Fibroblast of mammary gland (primary cell): Measurements from ENCODE around the gene HDHD3.
"Not testable (repeated sequence)": the region's sequence is repeated elsewhere in the genome, so short reads cannot be mapped to it uniquely, and the experiment has no call there.

ENCODE experiments used
- DNase-seq: peaks from one replicate; pipeline ENCODE4 v3.0.0-alpha.2; 2010; ENCODE audit warnings: low read depth
- H3K4me3 ChIP-seq: 2 replicates; pipeline ENCODE4 v1.5.1; 2011; ENCODE audit warnings: low read depth, mild to moderate bottlenecking, low read length, moderate library complexity; ENCODE audit not compliant: control insufficient read depth
- TF ChIP-seq, protein P1 (sequence below): conservative IDR thresholded peaks from 2 replicates; pipeline ENCODE4 v1.5.1; 2011; ENCODE audit warnings: low read depth, low read length, inconsistent platforms; ENCODE audit not compliant: control insufficient read depth, insufficient read depth

HDHD3 gene

DNA sequence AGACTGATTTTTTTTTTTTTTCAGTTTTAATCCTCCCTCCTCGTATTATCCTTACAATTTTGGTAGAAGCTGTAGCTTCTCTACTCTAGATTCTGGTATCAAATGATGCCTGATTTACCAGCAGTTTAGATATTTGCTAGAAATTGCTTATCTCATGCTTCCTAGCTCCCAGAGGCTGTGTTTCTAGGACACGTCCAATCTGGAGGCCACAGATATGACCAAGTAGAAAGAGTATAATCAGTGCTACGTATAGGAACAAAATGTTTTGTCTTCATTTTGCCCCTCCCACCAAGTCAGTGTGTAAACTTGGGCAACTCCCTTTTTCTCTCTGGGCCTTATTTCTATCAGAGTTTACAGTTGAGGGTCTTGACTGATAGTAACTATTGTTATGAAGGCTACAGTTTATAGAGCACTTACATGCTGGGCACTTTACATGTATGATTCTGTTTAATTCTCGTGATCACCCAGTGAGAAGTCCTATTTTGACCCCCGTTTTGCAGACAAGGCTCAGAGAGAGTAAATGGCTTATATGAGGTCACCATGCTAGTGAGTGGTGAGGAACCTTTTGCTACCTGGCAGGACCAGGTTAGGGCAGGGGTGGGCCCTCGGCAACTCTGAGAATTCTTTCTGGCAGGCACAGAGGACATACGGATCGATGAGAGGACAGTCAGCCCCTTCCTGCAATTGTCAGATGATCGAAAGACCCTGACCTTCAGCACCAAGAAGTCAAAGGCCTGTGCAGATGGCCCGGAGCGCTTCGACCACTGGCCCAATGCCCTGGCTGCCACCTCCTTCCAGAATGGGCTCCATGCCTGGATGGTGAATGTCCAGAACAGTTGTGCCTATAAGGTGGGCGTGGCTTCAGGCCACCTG, 7.6 kb downstream of the HDHD3 start:
- TF ChIP-seq, protein P1, sequence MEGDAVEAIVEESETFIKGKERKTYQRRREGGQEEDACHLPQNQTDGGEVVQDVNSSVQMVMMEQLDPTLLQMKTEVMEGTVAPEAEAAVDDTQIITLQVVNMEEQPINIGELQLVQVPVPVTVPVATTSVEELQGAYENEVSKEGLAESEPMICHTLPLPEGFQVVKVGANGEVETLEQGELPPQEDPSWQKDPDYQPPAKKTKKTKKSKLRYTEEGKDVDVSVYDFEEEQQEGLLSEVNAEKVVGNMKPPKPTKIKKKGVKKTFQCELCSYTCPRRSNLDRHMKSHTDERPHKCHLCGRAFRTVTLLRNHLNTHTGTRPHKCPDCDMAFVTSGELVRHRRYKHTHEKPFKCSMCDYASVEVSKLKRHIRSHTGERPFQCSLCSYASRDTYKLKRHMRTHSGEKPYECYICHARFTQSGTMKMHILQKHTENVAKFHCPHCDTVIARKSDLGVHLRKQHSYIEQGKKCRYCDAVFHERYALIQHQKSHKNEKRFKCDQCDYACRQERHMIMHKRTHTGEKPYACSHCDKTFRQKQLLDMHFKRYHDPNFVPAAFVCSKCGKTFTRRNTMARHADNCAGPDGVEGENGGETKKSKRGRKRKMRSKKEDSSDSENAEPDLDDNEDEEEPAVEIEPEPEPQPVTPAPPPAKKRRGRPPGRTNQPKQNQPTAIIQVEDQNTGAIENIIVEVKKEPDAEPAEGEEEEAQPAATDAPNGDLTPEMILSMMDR: no peak
- H3K4me3 ChIP-seq: no peak overlapping the region
- no peak for DNase-seq

GRCh38 chr9:113368348-113368981, 8.3 kb downstream of the HDHD3 start:
- DNase-seq: no peak
- TF ChIP-seq, protein P1: no peak
- no peak overlapping the region for H3K4me3 ChIP-seq

GRCh38 chr9:113365652-113366051, 11.1 kb downstream of the HDHD3 start:
- H3K4me3 ChIP-seq: not testable (repeated sequence)
- peak; percentile 22 for DNase-seq

GRCh38 chr9:113364951-113365350, 11.8 kb downstream of the HDHD3 start:
- no peak overlapping the region for H3K4me3 ChIP-seq
- DNase-seq: no peak
- TF ChIP-seq, protein P1: no peak

- TF ChIP-seq, protein P1: no peak
- no peak for DNase-seq
- no peak overlapping the region for H3K4me3 ChIP-seq
Observed at GRCh38 chr9:113363336-113363735, 13.4 kb downstream of the HDHD3 start.

GRCh38 chr9:113361304-113362018, 15.3 kb downstream of the HDHD3 start:
- TF ChIP-seq, protein P1: no peak
- H3K4me3 ChIP-seq: no peak overlapping the region
- peak; percentile 64 for DNase-seq
